22Rv1 (cell line): ENCODE measurements around the gene DTNBP1.

ENCODE experiments used
- H3K27ac ChIP-seq: fragments of 450-650 bp; 2 replicates; pipeline ENCODE4 v1.5.1; 2017
- ZFX ChIP-seq: fragments of 450-650 bp; IDR thresholded peaks from 2 replicates; pipeline ENCODE4 v1.6.1; 2017; ENCODE audit warnings: antibody characterized with exemption, borderline replicate concordance
- TF ChIP-seq, protein P1 (sequence below): fragments of 450-650 bp; IDR thresholded peaks from 2 replicates; pipeline ENCODE4 v1.5.1; 2017; ENCODE audit warnings: mild to moderate bottlenecking

The DTNBP1 gene

DNA sequence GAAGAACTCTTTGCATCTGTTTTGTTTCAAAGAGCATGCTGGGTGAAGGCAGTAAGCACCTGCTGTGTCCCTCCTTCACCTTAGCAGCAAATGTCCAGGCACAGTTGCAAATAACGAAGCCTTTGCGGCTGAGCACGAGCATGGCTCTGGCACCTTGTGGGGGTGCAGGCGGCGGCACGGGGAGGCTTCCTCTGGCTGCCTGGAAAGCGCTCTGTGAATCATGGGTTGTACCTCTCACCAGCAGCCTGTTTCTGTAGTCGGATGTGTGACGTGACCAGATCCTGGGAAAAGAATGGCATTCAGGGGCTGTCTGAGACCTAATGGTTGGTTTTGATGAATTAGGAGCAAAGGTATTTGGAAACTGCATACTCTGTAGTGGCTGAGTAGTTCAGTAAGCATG lies 144.8 kb downstream of the DTNBP1 start:
- no peak for TF ChIP-seq ZFX
- H3K27ac ChIP-seq: no peak overlapping the region

DNA sequence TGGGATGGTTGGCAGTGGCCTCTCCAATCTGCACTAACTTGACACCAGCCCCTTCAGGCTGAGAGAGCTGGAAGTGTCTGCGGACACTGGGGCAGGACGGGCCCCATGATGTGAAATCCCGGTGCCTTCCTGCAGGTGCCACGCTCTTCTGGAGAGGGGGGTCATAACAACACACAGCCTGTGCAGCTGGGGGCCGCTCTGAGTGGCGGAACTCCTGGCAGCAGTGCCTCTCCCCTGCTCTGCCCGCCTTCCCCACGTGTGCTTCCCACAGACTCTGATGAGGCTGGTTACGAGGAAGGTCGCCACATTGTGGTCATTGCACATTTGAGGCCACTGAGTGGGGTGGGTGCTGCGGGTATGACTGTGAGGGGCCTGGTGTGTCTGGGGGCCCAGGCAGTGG lies 145.2 kb downstream of the DTNBP1 start:
- TF ChIP-seq ZFX: no peak
- TF ChIP-seq, protein P1, sequence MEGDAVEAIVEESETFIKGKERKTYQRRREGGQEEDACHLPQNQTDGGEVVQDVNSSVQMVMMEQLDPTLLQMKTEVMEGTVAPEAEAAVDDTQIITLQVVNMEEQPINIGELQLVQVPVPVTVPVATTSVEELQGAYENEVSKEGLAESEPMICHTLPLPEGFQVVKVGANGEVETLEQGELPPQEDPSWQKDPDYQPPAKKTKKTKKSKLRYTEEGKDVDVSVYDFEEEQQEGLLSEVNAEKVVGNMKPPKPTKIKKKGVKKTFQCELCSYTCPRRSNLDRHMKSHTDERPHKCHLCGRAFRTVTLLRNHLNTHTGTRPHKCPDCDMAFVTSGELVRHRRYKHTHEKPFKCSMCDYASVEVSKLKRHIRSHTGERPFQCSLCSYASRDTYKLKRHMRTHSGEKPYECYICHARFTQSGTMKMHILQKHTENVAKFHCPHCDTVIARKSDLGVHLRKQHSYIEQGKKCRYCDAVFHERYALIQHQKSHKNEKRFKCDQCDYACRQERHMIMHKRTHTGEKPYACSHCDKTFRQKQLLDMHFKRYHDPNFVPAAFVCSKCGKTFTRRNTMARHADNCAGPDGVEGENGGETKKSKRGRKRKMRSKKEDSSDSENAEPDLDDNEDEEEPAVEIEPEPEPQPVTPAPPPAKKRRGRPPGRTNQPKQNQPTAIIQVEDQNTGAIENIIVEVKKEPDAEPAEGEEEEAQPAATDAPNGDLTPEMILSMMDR: no peak
- no peak overlapping the region for H3K27ac ChIP-seq

DNA sequence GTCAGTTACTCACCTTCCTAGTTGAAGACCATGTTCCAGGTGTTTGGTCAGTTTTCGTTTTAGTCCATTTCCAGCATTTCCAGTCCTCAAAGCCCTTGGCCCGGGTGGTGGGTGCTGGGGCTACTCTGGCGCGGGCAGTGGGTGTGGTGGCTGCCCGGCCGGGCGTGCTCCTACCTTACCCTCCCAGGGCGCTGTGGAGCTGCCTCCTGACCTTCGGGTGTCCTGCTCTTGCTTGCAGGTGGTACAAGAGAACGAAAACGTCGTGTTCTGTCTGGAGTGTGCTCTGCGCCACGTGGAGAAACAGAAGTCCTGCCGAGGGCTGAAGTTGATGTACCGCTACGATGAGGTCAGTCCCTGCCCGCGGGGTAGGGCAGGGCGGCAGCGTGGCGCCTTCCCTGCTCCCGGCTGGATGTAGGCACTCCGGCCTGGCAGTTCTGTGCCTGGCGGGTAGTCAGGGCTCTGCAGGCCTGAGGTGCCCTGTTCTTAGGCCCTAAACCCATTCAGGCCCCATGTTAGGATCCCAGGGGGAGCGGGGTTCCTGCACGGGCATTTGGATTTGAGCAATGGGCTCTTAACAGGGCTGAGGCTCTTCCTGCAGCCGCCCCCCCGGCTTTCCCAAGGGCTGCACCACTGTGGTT lies 145.8 kb downstream of the DTNBP1 start:
- H3K27ac ChIP-seq: no peak overlapping the region
- no peak for TF ChIP-seq ZFX
- TF ChIP-seq, protein P1: no peak

DNA sequence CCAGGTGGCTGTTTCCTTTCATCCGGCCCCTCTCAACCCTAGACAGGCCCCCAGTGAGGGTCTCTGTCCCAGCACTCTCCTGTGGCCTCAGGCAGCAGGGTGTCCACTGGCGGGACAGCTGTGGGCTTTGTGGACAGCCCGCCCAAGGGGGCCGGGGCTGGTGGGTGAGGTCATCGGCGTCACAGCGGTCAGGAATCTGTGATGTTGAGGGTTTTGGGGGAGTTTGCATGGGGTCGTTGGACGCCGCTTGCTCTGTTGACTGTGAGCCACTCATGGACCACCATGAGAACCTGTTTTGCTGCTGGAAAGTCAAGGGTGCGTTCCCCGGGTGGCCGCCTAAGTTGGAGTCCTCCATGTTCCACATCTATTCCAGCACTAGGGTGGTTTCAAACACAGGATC lies 146.4 kb downstream of the DTNBP1 start:
- H3K27ac ChIP-seq: no peak overlapping the region
- TF ChIP-seq, protein P1: no peak
- TF ChIP-seq ZFX: no peak

DNA sequence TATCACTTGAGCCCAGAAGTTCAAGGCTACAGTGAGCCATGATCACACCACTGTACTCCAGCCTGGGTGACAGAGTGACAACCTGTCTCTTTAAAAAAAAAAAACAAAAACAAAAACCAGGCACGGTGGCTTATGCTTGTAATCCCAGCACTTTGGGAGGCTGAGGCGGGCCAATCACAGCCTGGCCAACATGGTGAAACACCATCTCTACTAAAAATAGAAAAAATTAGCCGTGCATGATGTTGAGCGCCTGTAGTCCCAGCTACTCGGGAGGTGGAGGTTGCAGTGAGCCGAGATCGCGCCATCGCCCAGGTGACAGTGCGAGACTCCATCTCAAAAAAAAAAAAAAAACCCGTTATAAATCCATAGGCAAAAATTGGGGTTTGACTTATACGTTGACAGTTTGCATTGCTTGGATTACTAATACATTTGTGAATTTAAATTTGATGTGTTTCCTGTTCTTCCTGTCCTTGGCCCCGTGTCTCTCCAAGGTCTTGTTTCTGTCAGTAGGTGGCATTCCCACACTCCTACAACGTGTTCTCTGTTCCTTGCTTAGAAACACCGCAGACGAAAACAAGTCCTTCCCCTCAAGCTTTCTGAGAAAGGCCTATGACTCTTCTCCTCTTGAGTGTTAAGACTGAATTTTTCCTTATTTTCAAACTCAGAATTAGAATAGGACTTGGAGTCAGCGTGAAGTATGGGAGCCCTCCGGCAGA lies 147.0 kb downstream of the DTNBP1 start:
- H3K27ac ChIP-seq: no peak overlapping the region
- TF ChIP-seq, protein P1: no peak
- TF ChIP-seq ZFX: no peak

DNA sequence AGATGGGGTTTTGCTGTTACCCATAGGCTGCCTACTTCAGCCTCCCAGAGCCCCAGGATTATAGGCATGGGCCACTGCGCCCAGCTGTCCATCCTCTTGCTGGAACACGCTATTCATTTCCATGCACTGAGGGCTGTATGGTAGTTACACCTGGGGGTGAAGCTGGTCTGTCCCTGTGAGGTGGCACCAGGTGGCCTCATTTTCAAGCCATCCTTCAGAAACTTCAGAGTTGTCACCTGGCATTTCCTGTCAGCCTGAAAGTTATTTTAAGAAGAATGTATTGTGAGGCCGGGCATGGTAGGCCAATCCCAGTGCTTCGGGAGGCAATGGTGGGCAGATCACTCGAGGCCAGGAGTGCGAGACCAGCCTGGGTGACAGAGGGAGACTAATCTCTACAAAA lies 147.6 kb downstream of the DTNBP1 start:
- H3K27ac ChIP-seq: no peak overlapping the region
- TF ChIP-seq ZFX: no peak
- TF ChIP-seq, protein P1: no peak

DNA sequence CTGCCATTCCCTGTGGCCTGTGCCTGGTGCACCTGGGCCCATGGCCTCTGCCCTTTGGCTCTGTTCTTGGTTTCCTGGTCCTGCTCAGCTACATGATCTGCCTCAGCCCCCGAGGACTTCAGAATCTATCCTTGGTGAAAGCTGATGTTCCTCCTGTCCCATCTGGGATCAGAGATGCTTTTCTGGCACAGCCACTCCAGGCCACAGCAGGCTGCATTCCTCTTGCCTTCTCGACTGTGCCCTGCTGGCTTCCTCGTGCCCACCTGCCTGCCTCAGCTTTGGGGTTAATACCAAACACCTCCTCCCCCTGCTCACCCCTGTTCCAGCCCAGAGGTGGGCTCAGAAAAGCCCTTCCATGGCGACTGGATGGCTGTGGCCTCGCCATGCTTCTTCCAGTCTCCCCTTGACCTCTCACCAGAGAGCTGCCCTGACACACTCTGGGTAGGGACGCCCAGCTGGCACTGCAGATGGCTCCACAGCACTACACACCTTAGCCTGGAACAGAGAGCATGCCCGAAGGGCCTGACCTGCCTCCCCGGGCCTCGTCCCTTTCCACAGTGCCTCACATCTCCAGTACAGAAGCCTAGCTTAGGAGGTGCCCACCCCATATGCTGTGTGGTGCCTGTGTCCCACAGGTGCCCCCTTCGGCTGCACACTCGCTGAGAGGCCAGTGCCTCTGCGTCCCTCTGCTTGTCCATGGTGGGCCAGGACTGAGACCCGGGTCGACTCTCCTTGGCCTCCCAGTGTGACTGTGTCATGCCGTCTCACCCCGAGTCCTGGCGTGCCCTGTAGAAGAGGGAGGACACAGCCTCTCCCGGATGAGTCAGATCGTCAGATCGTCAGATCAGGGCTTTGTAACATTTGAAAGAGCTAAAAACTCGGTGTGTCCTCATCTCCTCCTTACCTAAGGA lies 148.8 kb downstream of the DTNBP1 start:
- TF ChIP-seq, protein P1: no peak
- no peak for TF ChIP-seq ZFX
- no peak overlapping the region for H3K27ac ChIP-seq
